Endothelial cell (in vitro differentiated cells): Measurements from ENCODE around the gene VWC2. TPM values are rescaled to one million over a fixed set of nuclear protein-coding genes. Genes with fewer than 3 reads are reported as not detected.

ENCODE experiments used
- DNase-seq: peaks from one replicate; pipeline ENCODE4 v3.0.0; 2021; ENCODE audit warnings: low spot score
- H3K27ac Mint-ChIP-seq: one replicate; pipeline ENCODE4 v1.8.0; 2021; ENCODE audit warnings: mixed read lengths, inconsistent platforms; ENCODE audit not compliant: unreplicated experiment
- H3K27me3 Mint-ChIP-seq: one replicate; pipeline ENCODE4 v1.8.0; 2021; ENCODE audit warnings: mild to moderate bottlenecking, moderate library complexity, mixed read lengths, inconsistent platforms; ENCODE audit not compliant: unreplicated experiment
- H3K36me3 Mint-ChIP-seq: one replicate; pipeline ENCODE4 v1.8.0; 2021; ENCODE audit warnings: mild to moderate bottlenecking, low read depth, mixed read lengths, inconsistent platforms; ENCODE audit not compliant: unreplicated experiment
- H3K4me1 Mint-ChIP-seq: one replicate; pipeline ENCODE4 v1.8.0; 2021; ENCODE audit warnings: mild to moderate bottlenecking, mixed read lengths, inconsistent platforms; ENCODE audit not compliant: unreplicated experiment
- H3K4me3 Mint-ChIP-seq: one replicate; pipeline ENCODE4 v1.8.0; 2021; ENCODE audit warnings: mild to moderate bottlenecking, mixed read lengths, inconsistent platforms; ENCODE audit not compliant: unreplicated experiment
- H3K9me3 Mint-ChIP-seq: one replicate; pipeline ENCODE4 v1.8.0; 2021; ENCODE audit warnings: mixed read lengths, inconsistent platforms; ENCODE audit not compliant: unreplicated experiment
- CTCF ChIP-seq: fragments of 200-600 bp; sonication (generic); IDR thresholded peaks from one replicate; pipeline ENCODE4 v1.5.0; 2021; ENCODE audit warnings: antibody characterized with exemption; ENCODE audit not compliant: unreplicated experiment
- total RNA-seq: library from RNA; stranded (reverse); fragmentation: NEBNext Ultra II Directional; extraction: Animal tissue kit (Norgen Biotek cat#: 25700); gene quantifications from one replicate; pipeline ENCODE4 v1.2.1, GENCODE V29; 2021; ENCODE audit not compliant: unreplicated experiment

The VWC2 gene
- total RNA-seq, 1 donor from 2014 or later = 0.05 TPM

- Mint-ChIP-seq H3K9me3 (peaks cover 6% of the 10 kb centered on the region), H3K27ac (no peak overlapping the region), H3K36me3 (peaks cover 5% of the 10 kb centered on the region), H3K27me3 (peaks cover 10% of the 10 kb centered on the region), H3K4me3 (peak overlapping the region; percentile 88), H3K4me1 (peaks cover 11% of the 10 kb centered on the region)
- DNase-seq = peak; percentile 48
- TF ChIP-seq CTCF = no peak
These were observed 1.9 kb downstream of the VWC2 start for GRCh38 chr7:49775065-49775948.

- H3K4me1 Mint-ChIP-seq = peaks cover 11% of the 10 kb centered on the region
- peak; percentile 22 for DNase-seq
- peaks cover 5% of the 10 kb centered on the region for H3K36me3 Mint-ChIP-seq
- H3K4me3 Mint-ChIP-seq = no peak overlapping the region
- peaks cover 10% of the 10 kb centered on the region for H3K27me3 Mint-ChIP-seq
- no peak overlapping the region for H3K27ac Mint-ChIP-seq
- TF ChIP-seq CTCF = no peak
- H3K9me3 Mint-ChIP-seq = peaks cover 6% of the 10 kb centered on the region
These were observed 2.6 kb downstream of the VWC2 start for GRCh38 chr7:49775949-49776443.

- peaks cover 6% of the 10 kb centered on the region for H3K9me3 Mint-ChIP-seq
- DNase-seq = peak; percentile 63
- H3K36me3 Mint-ChIP-seq = peaks cover 5% of the 10 kb centered on the region
- H3K27ac Mint-ChIP-seq = no peak overlapping the region
- peaks cover 11% of the 10 kb centered on the region for H3K4me1 Mint-ChIP-seq
- H3K4me3 Mint-ChIP-seq = no peak overlapping the region
- peaks cover 10% of the 10 kb centered on the region for H3K27me3 Mint-ChIP-seq
- peak; percentile 8 for TF ChIP-seq CTCF
These were observed 3.6 kb downstream of the VWC2 start for GRCh38 chr7:49776994-49777393.

GRCh38 chr7:49778731-49779270 is 5.4 kb downstream of the VWC2 start:
- H3K9me3 Mint-ChIP-seq = no peaks in the 10 kb centered on the region
- no peak for TF ChIP-seq CTCF
- no peak overlapping the region for H3K4me3 Mint-ChIP-seq
- H3K27ac Mint-ChIP-seq = no peak overlapping the region
- no peaks in the 10 kb centered on the region for H3K36me3 Mint-ChIP-seq
- H3K27me3 Mint-ChIP-seq = peaks cover 6% of the 10 kb centered on the region
- DNase-seq = no peak
- H3K4me1 Mint-ChIP-seq = peaks cover 5% of the 10 kb centered on the region

- Mint-ChIP-seq H3K27ac (no peak overlapping the region), H3K9me3 (no peaks in the 10 kb centered on the region), H3K27me3 (peaks cover 4% of the 10 kb centered on the region), H3K36me3 (no peaks in the 10 kb centered on the region), H3K4me3 (no peak overlapping the region), H3K4me1 (peaks cover 2% of the 10 kb centered on the region)
- no peak for TF ChIP-seq CTCF
- no peak for DNase-seq
These were observed 7.5 kb downstream of the VWC2 start for GRCh38 chr7:49780953-49781352.
